Nephron progenitor cell (in vitro differentiated cells): Measurements from ENCODE around the gene SPIN1.

Experiments used
- DNase-seq: peaks from one replicate; pipeline ENCODE4 v3.0.0; 2021
- H3K27ac Mint-ChIP-seq: 2 replicates; pipeline ENCODE4 v1.8.0; 2021; ENCODE audit warnings: mild to moderate bottlenecking, moderate library complexity, mixed read lengths
- H3K27me3 Mint-ChIP-seq: 2 replicates; pipeline ENCODE4 v1.8.0; 2021; ENCODE audit warnings: mild to moderate bottlenecking, low read depth, mixed read lengths; ENCODE audit not compliant: poor library complexity
- H3K36me3 Mint-ChIP-seq: 2 replicates; pipeline ENCODE4 v1.8.0; 2021; ENCODE audit warnings: low read depth, mixed read lengths
- H3K4me1 Mint-ChIP-seq: 2 replicates; pipeline ENCODE4 v1.8.0; 2021; ENCODE audit warnings: mixed read lengths
- H3K4me3 Mint-ChIP-seq: 2 replicates; pipeline ENCODE4 v1.8.0; 2021; ENCODE audit warnings: mild to moderate bottlenecking, moderate library complexity, mixed read lengths
- H3K9me3 Mint-ChIP-seq: 2 replicates; pipeline ENCODE4 v1.8.0; 2021; ENCODE audit warnings: mild to moderate bottlenecking, moderate library complexity, mixed read lengths
- TF ChIP-seq, protein P1 (sequence below): fragments of 200-600 bp; sonication (generic); IDR thresholded peaks from 2 replicates; pipeline ENCODE4 v1.5.0; 2021; ENCODE audit warnings: antibody characterized with exemption

Gene SPIN1

DNA sequence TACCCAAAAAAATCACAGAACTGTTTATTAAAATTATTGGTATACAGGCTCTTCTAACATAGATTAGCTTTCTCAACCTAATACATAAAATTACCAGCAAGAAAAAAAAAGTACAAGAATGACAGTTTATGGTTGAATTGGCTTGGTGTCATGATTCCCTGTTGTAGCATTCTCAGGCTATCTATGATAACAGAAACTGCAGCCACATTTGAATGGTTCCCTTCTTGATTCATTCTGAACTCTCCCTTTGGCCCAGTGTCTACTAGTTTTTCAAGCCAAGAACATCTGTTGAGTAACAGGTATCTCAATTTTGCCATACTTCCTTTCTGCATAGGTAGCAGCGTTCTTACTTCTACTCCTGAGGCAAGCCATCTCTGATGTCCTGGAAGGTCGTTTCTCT lies 3.0 kb downstream of the SPIN1 start:
- H3K9me3 Mint-ChIP-seq = peaks cover 33% of the 10 kb centered on the region
- peaks cover 59% of the 10 kb centered on the region for H3K36me3 Mint-ChIP-seq
- no peaks in the 10 kb centered on the region for H3K27me3 Mint-ChIP-seq
- no peak for DNase-seq
- H3K4me3 Mint-ChIP-seq = peak overlapping the region; percentile 25
- no peak overlapping the region for H3K27ac Mint-ChIP-seq
- TF ChIP-seq, protein P1, sequence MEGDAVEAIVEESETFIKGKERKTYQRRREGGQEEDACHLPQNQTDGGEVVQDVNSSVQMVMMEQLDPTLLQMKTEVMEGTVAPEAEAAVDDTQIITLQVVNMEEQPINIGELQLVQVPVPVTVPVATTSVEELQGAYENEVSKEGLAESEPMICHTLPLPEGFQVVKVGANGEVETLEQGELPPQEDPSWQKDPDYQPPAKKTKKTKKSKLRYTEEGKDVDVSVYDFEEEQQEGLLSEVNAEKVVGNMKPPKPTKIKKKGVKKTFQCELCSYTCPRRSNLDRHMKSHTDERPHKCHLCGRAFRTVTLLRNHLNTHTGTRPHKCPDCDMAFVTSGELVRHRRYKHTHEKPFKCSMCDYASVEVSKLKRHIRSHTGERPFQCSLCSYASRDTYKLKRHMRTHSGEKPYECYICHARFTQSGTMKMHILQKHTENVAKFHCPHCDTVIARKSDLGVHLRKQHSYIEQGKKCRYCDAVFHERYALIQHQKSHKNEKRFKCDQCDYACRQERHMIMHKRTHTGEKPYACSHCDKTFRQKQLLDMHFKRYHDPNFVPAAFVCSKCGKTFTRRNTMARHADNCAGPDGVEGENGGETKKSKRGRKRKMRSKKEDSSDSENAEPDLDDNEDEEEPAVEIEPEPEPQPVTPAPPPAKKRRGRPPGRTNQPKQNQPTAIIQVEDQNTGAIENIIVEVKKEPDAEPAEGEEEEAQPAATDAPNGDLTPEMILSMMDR = no peak
- peaks cover 53% of the 10 kb centered on the region for H3K4me1 Mint-ChIP-seq

DNA sequence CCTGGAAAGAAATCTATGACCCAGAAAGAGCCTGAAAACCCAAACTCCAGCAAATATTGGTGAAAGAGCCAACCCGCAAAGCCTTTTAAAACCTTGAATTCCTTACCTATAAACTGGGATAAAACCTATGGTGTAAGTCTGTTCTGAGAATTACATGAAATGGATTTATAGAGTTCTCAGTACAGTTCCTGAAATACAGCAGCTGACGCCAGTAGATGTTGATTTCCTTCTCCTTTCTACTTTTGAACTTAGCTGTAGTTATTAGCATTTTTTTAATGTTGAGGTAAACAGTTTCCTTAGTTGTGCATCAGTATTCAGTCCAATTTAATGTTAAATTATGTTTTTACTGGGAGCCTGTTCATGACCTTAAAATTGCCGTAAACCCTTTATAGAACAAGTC lies 3.7 kb downstream of the SPIN1 start:
- TF ChIP-seq, protein P1 = no peak
- peaks cover 33% of the 10 kb centered on the region for H3K9me3 Mint-ChIP-seq
- peaks cover 60% of the 10 kb centered on the region for H3K36me3 Mint-ChIP-seq
- H3K27me3 Mint-ChIP-seq = no peaks in the 10 kb centered on the region
- H3K4me3 Mint-ChIP-seq = peak overlapping the region; percentile 25
- no peak overlapping the region for H3K27ac Mint-ChIP-seq
- DNase-seq = no peak
- H3K4me1 Mint-ChIP-seq = peaks cover 47% of the 10 kb centered on the region

DNA sequence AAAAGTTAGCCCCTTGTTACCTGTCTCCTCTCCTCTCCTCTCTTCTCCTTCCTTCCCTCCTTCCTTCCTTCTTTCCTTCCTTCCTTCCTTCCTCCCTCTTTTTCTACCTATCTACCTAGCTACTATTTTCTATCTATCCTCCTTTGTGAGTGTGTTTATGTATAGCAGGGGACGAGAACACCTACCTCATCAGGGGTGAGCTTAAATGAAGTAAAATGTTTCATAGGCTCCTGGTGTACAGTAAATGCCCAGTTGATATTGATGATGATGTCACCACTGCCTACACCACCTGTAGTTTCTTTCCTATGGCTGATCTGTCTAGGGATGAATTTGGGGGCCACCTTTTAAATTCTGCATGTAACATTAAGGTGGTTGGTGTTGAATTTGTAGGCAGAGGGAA lies 4.3 kb downstream of the SPIN1 start:
- no peak overlapping the region for H3K4me3 Mint-ChIP-seq

DNA sequence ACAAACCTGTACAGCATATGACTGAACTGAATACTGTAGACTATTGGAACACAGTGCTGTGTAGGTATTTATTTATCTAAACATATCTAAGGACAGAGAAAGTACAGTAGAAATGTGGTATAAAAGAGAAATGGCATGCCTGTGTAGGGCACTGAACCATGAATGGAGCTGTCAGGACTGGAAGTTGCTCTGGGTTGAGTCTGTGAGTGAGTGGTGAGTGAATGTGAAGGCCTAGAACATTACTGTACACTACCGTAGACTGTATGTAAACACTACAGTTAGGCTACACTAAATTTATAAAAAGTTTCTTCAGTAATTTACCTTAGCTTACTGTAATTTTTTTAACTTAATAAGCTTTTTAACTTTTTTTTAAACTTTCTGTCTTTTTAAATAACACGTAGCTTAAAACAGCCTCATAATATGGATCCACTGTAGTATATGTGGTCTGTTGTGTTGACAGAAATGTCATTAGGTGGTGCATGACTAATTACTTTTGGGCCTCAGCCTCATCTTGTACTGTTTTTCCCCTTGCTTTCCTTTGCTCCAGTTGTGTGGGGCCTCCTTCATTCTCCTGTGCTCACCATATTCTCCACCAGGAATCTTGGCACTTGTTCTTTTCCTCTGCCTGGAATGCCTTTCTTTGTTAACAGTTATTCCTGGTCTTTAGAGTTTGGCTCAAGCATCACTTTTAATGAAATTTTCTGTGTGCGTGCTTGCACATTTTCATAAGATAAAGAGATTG lies 8.8 kb downstream of the SPIN1 start:
- no peak overlapping the region for H3K27ac Mint-ChIP-seq
- H3K36me3 Mint-ChIP-seq = peaks cover 94% of the 10 kb centered on the region
- H3K4me1 Mint-ChIP-seq = peaks cover 27% of the 10 kb centered on the region
- DNase-seq = no peak
- peaks cover 51% of the 10 kb centered on the region for H3K9me3 Mint-ChIP-seq
- H3K27me3 Mint-ChIP-seq = no peaks in the 10 kb centered on the region
- no peak overlapping the region for H3K4me3 Mint-ChIP-seq
- TF ChIP-seq, protein P1 = no peak

More for the DNA sequence above, 4.3 kb downstream of the SPIN1 start:
- H3K4me1 Mint-ChIP-seq = peaks cover 41% of the 10 kb centered on the region
- peaks cover 37% of the 10 kb centered on the region for H3K9me3 Mint-ChIP-seq
- no peak for DNase-seq
- H3K27ac Mint-ChIP-seq = no peak overlapping the region
- no peaks in the 10 kb centered on the region for H3K27me3 Mint-ChIP-seq
- H3K36me3 Mint-ChIP-seq = peaks cover 66% of the 10 kb centered on the region
- TF ChIP-seq, protein P1 = no peak

DNA sequence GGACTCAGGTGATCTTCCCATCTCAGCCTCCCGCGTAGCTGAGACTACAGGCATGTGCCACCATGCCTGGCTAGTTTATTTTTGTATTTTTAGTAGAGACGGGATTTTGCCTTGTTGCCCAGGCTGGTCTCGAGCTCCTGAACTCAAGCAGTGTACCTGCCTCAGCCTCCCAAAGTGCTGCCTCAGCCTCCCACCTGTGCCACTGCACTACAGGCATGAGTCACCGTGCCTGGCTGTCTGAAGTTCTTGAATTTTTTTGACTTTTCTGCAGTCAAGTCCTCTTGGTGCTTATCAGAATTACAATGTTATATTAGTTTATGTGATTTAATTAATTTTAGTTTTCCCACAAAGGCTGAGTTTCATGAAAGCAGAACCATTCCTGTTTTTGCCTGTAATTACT lies 9.8 kb downstream of the SPIN1 start:
- Mint-ChIP-seq H3K36me3 (peaks cover 94% of the 10 kb centered on the region), H3K27me3 (no peaks in the 10 kb centered on the region)

More for the DNA sequence above, 9.8 kb downstream of the SPIN1 start:
- H3K4me3 Mint-ChIP-seq = no peak overlapping the region
- peaks cover 50% of the 10 kb centered on the region for H3K9me3 Mint-ChIP-seq
- no peak overlapping the region for H3K27ac Mint-ChIP-seq
- TF ChIP-seq, protein P1 = no peak
- peaks cover 17% of the 10 kb centered on the region for H3K4me1 Mint-ChIP-seq
- DNase-seq = no peak
